Measurements from ENCODE around the gene MBIP.

MBIP gene

DNA sequence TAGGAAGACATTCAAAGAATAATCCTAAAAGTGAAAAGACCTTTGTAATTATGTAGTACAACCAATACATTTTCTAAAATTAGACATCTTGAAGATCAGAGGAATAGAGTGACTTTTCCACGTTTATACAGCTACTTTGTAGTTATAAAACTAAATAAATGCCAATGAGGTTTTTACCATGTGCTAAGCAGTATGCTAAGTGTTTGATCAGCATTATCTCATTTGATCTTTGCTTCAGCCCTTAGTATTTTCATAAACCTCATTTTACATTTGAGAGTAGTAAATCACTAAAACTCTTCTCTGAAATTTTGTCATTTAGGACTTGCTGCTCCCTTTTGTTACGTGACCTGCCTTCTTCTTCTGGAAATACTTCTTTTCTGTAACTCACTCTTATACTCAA, 13.6 kb downstream of the MBIP start:
- no peak for DNase-seq

DNA sequence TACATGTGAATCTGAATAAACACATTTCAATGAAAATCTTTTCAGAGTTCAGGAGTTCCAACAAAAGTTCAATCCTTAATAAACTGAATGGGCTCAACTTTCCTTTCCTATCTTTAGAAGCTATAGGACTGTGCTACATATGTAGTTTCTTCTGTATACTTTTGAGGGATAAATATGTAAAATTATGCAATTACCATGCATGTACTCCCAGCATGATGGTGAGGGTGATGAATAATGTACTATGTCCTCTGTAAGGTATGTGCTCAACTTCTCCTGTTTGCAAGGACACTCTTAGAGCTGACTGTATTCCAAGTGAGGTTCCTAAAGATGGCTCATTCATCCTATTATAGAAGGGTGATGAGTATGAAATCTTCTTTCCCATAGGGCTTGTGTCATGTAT, 15.5 kb downstream of the MBIP start:
- DNase-seq, result no peak

DNA sequence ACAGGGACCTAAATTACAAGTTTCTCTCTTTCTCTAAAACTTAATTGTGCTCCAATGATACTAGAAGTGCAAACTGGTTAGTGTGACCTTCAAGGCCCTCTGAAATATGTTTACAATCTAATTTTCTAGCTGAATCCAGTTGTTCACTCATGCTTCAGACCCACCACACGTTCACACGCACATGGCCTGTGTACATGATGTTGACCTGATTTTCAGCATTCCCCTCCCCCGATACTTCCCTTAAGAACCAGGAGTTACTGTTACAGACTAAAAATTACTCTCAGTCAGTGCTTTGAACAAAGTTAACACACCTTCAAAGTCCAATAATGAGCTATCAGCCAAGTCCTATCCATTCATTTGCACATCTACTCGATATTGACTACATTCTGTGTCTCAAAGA, 16.5 kb downstream of the MBIP start:
- DNase-seq, result no peak

DNA sequence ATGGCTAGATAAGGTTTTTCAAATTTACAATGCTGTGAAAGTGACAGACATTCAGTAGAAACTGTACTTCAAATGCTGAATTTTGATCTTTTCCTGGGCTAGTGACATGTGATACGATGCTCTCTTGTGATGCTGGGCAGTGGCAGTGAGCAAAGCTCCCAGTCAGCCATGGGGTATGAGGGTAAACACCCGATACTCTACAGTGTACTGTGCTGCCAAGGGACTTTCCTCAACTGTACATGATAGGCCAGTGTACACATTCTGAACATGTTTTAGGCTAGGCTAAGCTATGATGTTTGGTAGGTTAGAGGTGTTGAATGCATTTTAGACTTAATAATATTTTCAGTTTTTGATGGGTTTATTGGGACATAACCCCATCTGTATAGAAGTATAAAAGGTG, 17.6 kb downstream of the MBIP start:
- DNase-seq, result no peak

DNA sequence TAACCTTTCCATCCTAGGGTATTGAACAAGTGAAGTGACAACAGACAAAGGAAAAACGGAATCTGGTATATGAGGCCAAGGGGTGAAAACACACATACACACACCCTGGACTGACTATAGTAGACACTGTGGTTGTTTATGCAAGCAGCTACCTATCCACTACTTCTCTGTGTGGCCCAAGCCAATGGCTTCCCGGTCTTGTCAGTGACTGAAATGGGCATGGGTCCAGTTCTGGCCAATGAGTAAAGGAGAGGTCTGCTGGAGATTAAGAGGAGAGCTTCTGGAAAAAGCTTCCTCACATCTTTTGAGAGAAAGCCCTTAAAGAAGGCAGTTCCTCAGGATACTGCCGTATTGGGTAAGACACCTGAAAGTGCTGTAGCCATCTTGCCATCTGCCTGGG, 19.3 kb downstream of the MBIP start:
- no peak for DNase-seq

DNA sequence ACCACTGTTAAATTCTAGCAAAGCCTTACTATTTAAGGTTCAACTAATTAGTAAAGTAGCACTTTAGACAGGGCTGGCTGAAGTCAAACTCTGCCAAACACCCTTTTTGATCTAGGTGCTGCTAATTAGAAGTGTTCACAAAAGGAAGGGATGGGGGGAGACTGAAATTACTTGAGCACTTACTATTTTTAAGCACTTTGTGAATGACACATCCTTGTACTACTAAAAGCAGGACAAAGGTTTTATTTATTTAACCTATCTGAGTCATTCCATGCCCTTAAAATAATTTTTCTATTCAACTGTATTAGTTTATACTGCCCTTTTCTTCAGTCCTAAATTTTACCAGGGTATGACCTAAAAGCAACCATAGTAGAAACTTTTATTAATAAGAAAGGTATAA, 20.1 kb downstream of the MBIP start:
- no peak for DNase-seq

DNA sequence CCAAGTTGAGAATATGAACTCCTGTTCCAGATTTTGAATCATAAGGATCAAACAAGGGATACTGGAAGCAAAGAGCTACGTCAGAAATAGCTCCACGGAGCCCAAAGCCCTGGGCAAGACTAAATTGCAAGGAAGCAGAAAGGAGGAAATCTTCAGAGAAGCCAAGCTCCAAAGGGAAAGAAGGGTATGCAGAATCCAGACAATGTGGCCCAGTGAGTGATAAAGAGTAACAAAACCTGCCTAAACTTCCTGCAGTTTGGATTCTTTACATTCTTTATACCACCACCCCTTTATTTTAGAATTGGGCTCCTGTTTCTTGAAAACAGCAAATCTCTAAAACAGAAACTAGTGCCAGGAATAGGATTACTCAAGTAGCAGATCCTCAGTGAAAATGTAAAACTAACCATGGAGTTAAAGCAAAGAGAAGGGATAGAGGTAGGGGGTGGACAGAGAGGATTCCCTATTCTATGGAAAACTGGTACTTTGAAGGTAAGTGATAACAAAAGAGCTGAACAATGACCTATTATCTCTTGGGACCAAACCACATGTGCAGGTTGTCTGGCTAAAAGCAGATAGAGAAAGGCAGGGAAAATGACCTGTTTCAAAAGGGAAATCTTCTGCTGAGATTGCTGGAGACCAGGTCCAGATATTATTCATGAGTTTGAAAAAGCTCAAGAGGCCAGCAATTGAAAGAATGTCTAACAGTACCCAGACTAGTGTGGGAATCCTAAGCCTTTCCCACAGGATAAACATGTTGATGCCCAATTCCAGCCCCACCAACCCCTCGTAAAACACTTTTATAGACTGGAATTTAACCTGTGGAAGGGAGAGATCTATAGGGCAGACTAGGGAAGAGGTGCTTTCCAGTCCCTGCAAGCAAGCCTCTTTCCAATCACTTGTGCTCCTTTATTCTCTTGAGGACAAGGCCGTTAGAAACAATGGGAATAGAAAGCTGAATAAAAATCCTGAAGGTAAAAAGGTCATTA, 24.5 kb downstream of the MBIP start:
- DNase-seq, result no peak

DNA sequence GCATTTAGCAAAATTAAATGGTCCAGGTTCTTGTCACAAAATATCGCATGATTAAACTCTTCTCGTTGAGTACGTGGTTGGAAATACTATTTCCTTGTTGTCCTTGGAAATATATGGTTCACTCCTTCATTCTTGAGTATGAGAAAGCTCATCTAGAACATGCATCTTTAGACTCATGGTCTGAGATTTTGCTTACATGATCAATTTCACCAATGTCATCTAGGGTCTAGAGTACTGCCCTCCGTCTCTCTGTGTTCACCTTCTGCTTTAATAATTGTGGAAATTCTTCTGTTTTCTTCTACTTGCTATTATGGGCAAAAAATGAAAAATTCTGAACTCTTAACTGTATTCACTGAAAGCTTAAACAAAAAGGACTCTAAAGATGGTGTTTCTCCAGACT, 25.9 kb downstream of the MBIP start:
- DNase-seq, result no peak

DNA sequence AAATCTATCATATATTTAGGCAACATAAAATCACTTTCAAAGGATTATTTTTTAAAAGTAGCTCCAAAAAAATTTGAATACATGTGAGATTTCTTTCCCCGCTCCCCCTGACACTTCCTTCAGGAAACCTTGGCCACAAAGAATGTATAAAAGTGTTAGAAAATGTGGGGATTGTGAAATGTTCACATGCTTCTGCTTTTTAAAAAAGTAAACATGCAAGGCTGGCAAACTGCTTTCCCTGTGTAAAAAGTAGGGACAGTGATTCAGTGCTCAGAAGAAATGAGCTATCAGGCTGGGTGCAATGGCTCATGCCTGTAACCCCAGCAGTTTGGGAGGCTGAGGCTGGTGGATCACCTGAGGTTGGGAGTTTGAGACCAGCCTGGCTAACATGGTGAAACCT, 26.6 kb downstream of the MBIP start:
- peak; percentile 86 to 89 for DNase-seq

DNA sequence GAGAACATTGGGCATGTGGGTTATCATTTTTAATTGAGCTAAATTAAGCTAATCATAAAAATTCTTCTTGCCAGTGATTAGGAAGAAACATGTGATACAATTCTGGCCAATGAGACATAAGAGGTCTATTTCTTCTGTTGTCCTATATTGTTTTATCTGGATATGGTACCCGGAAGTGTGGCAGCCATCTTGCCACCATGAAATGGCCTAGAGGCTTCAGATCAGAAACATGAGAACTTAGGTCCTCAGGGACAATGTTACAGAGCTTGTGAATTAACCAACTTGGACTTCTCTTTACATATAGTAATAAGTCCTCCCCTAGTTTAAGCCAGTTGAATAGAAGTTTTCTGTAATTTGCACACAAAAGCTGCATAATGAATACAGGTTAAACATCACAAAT, 30.5 kb downstream of the MBIP start:
- DNase-seq, result no peak

DNA sequence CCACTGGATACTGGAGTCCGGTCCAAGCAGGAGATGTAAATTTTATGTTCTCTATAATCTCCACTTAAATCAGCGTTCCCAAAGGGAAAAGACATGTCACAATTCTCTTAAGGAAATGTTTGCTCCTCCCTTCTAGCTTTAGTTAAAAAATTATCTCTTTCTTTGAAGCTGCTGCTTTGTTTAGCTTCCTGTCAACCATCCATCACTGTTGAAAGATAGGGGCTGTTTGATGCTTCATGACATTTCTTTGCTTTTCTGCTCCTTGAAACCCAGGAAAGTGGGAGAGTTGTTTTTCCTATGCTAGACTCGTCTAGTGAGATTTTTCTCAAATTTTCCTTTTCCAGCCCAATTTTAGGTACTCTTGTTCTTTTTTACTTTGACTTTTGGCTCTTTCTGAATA, 31.9 kb downstream of the MBIP start:
- DNase-seq, result no peak

DNA sequence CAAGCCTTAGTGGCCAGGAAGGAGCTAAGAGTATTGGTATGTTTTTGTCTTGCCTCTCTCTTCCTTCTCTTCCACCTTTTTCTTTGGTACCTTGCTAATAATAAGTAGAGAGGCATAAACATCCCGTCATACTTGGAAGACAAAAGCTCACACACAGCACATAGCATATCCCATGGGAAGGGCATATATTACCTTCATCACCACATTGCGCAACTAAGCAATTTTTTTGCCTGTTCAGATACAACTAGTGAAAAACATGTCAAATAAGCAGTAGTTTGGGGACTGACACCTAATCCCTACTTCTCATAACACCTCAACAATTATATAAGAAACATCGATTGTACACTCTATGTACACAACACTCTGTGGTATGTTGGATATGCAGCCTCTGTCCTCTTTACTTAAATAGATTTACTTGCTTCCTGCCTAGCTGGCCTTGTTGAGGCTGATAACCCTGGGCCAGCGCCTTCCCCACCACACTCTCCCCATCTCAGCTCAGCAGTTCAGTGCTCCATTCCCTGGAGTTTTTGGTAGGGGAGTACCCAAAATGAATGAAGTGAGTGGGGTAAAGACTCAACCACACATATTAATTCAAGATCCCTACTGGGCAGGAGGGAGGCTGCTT, 35.4 kb downstream of the MBIP start:
- DNase-seq, result no peak

DNA sequence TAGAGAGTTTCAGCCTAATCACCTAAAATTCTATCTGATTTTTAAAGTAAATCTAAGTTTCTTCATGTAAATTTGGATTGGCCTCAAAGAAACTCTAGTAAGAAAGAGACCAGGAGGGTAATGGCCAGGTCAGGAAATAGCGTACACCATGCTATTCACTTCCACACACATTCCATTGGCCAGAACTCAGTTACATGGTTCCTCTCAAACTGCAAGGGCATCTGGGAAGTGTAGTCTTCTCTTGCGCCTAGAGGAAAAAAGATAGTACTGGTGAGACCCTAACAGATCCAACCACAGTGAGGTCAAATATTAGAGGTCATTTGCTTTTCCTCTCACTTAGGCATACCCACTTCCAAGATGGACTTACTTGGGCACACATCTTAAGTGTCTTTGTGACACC, 39.1 kb downstream of the MBIP start:
- peak in 1 of 2 experiments; percentile 8 for DNase-seq

DNA sequence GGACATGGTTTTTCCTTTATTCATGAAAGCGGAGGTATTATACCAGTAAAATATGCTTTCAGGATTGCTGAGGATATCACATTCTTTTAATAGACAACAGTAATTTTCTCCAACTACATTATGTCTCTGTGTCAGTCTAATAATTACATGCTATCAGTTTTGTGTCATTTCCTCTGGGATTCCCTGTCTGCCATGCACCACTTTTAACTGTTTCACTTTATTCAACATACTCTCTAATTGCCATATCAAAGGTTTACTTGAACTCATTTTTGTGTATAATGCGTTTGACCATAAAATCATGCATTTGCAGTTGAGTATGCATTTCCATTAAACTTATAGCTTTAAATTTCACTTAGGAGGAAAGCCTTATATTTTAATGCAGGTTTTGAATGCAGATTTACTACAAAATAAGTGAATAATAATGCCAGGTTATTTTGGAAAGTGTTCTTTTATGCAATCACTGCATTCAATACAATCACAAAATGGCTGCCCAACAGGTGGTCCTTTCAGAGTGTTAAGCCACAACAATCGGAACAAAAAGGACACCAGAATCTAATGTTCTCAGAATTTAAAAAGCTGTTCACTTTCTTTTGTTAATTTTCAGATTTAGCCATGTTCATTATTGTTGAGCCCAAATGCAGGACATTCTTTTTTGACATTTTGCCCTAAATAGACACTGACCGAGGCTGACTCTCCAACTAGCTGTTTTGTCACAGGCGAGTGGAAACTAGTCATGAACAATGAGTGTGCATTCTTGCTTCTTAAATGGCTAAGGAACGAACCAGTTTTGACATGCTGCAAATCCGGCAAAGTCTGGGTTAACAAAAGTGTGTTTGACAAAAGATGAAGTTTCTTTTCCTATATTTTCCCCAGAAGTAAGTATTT, 40.9 kb downstream of the MBIP start:
- no peak for DNase-seq

DNA sequence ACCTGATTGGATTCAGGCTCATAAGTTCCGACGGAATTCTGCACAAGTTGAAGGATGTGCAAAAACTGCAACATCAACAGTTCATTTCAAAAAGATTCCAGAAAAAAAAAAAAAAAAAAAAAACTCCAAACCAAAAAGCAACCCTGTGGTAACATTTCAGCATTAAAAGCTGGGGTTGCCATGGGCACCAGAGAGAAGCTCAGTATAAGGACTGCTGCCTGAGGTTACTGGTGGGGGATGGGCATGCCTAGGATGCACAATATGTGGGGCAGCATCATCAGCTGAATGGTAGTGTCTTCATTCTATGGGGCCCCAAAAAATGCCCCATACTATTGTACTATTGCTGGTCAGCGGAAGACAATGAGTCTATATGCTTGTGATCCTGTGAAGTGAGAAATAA, 44.7 kb downstream of the MBIP start:
- no peak for DNase-seq

DNA sequence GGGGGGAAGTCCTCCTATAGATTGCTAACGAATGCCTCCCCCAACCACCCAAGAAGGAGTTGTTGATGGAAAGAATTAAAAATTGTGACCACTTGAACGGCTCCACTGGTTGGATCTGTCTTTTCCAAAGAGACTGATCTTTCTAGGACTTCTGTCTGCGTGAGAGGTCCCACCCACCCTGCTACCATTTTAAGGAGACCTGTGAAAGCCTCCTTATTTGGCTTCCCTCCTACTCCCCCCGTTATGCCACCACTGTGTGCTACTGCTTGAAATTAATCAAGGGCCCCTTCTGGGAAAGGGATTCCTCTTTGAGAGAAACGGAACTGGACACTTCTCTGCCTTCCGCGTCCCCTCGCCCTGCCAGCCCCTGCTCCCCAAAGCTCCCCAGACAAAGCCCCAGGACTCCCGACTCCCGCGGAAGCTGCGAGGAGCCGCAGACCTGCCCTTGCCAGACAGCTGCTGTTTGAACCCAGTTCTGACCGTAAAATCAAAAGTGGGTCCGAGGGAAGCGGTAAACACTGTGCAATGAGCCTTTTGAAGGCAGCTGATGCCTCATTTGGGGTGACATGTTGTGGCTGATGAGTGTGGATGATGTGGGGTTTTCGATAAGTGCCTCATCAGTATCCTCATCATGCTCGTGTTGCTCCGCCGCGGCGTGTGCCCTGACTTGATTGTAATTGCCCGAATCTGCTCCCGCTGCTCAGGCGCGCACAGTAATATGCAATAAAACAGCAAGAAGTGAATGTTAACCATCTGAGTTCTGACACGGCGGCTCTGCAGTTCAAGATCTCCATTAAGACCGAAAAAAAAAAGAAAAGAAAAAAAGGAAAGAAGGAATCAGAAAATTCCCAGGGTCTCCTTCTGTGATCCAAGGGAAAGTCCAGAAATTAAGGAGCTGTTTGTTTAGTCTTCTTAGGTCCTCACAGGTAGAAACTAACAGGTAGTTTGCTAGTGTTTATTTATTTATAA, 48.2 kb downstream of the MBIP start:
- no peak for DNase-seq

DNA sequence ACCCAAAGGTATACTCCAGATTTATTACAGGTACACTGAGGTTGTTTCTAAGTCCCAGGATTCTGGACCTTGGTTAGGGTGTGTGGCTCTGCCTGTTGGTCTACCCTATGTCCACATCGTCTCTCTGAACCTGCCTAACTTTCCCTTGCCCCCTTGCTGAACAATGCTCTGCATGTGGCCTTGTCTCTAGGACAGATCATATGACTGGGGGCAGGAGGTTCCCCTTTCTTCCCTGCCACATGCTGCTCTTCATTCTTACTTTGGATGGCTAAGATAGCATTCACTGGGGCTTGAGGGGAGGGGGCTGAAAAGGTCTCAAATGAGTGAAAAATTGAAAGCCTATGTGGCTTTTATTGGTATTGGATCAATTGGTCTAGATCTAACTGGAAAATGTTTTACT, 49.2 kb downstream of the MBIP start:
- peak; percentile 24 to 39 for DNase-seq

DNA sequence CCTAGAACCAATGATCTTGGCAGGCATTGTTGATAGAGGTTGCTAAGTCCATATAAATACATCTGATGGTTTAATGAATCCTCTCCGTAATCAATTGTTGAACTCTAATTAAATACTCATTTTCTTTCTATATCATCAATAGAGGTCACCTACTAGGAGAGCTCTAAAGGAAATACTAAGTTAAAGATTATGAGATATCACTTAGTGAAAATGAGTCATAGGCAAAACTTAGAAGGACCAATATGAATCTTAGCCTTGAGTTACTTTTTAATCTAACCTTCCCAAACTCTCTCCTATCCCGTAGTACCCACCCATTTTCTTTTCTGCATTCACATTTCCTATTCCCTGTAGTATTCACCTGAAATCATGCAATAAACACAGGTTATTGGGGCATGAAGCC, 50.2 kb downstream of the MBIP start:
- no peak for DNase-seq

DNA sequence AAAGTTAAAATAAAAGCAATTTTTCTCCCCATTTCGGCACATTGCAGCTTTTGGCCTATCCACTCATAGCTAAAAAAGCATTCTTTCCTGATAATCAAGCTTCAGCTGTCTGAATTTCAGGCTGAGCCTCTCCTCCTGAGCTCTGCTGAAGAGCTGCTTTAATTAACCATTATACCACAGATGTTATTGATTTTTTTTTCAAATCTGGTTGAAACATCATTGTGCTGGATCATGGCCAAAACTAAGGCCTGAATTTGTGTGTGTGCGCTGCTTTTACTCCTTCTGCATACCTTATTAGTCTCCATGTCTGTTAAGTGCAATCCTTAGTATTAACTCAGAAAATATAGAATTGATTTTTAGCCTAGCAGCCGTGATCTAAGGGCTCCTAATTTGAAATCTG, 52.3 kb downstream of the MBIP start:
- DNase-seq, result no peak

DNA sequence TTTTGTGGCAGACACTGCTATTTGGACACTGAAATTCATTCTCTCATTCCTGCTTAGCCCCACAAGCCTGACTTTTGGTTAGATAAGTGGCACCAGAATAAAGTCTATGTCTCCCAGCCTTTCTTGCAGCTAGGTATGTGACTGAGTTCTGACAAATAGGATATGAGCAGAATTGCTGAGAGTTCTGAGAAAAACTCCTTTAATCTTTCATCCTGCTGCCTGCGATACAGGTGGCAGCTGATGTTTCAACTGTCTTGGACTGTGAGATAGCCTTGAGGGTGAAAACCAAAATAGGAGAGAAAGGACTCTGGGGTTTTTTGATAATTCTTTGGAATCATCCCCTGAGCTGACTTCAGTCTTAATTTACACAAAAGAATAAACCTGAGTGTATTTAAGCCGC, 55.8 kb downstream of the MBIP start:
- no peak for DNase-seq

DNA sequence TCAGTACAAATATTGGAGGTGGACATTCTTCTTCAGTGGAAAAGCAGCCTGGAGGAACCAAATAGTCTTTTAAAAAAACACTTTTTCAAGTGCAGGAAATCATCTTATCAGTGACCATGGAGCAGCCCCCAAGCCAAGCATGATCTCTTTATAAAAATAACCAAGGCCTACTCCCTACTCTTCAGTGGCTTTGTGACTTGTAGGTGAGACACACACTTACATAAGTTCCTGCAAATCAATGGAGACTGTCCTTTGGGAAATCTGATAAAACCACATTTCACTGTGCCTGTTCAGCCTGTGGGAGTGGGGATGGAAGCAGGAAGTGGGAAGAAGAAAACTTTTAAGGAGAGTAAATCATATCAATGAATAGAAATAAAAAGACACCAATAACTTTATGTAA, 56.3 kb downstream of the MBIP start:
- DNase-seq, result no peak

DNA sequence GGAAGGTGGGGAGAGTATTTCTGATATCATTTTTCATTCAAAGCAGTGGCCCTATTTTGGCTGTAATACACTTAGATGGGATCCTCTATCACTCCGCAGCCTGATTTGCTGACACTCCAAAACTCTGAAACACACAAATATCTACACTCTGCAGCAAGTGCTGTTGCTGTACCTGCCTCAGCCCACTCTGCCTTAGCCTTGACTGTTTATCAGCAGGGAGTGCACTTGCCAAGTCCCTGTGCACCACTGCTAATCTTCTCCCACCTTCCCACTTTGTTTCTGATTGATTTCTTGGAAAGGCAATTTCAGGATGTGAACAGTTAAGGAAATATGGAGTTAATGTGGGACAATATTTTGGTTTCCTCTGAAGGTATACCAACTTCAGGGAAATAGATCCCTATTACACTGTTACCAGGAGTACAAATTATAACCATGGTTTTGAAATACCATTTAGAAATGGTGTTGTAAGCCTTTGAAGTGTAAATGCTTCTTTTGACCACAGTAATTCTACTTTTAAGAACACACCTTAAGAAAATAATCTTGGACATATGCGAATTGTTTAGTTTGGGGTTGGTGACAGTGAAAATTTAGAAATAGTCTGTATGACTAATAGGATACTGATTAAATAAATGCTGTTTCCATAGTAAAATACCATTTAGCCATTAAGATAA, 59.3 kb downstream of the MBIP start:
- DNase-seq, result no peak

All from Kasumi-1 (cell line).